ENCODE results near the gene CRAT.

CRAT gene

DNA sequence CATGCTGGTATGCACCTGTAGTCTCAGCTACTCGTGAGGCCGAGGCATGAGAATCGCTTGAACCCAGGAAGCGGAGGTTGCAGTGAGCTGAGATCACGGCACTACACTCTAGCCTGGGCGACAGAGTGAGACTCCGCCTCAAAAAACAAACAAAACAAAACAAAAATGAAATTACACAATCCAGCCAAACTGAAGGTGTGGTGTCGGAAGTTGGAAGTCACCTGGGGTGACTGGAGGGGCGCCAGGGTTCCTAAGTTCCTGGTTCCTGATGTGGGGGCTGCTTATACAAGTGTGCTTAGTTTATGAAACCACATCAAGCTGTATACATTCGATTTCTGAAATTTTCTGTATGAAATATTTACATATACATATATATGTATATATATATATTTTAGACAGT lies 33.4 kb downstream of the CRAT start:
- H3K4me3 ChIP-seq (ENCODE audit: low read depth, low read length), result no peak overlapping the region
- DNase-seq (ENCODE audit: low read depth), result peak; percentile 27
- TF ChIP-seq, protein P1, sequence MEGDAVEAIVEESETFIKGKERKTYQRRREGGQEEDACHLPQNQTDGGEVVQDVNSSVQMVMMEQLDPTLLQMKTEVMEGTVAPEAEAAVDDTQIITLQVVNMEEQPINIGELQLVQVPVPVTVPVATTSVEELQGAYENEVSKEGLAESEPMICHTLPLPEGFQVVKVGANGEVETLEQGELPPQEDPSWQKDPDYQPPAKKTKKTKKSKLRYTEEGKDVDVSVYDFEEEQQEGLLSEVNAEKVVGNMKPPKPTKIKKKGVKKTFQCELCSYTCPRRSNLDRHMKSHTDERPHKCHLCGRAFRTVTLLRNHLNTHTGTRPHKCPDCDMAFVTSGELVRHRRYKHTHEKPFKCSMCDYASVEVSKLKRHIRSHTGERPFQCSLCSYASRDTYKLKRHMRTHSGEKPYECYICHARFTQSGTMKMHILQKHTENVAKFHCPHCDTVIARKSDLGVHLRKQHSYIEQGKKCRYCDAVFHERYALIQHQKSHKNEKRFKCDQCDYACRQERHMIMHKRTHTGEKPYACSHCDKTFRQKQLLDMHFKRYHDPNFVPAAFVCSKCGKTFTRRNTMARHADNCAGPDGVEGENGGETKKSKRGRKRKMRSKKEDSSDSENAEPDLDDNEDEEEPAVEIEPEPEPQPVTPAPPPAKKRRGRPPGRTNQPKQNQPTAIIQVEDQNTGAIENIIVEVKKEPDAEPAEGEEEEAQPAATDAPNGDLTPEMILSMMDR (IDR thresholded peaks at IDR 0.05; ENCODE audit: control insufficient read depth, extremely low read depth, insufficient read depth), result no peak

DNA sequence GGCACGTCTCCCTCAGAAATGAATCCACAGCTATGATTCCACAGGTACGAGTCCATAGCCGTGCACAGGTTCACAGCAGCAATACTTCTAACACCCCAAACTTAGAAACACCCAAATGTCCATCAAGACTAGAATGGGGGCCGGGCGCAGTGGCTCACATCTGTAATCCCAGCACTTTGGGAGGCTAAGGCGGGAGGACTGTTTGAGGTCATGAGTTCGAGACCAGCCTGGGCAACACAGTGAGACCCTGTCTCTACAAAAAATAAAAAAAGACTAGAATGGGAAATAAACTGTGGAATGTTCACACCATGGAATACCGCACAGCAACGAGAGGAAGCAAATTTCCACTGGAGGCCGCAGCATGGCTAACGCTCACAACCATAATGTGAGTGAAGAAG lies 34.0 kb downstream of the CRAT start:
- H3K4me3 ChIP-seq (ENCODE audit: low read depth, low read length), result no peak overlapping the region
- no peak for DNase-seq (ENCODE audit: low read depth)
- TF ChIP-seq, protein P1 (IDR thresholded peaks at IDR 0.05; ENCODE audit: control insufficient read depth, extremely low read depth, insufficient read depth), result no peak

DNA sequence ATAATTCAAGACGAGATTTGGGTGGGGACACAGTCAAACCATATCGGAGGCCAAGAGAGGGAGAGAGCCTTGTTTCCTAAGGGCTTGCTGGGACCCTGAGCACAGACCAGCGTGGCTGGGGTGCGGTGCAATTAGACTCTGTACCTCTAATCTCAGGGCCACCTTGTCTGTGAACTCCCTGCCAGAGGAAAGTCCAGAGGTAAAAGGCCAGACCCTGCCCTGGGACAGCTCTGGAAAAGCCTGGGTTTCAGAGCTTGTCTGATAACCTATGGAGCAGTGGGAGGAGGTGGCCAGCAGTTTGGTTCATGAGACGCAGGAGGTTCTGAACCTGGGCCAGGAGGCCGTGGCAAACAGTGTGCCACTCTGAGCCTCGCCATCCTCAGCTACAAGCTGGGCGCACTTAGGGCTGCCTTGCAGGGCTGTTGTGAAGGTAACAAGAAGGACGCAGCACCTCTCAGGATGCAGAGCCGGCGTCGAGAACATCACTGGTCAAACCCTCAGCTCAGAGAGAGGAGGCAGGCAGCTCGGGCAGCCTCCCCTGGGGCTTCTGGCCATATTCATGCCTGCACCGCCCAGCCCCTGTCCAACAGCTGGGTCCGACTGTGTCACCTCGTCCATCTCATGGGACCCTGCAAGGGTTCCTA lies 34.5 kb downstream of the CRAT start:
- no peak overlapping the region for H3K4me3 ChIP-seq (ENCODE audit: low read depth, low read length)
- DNase-seq (ENCODE audit: low read depth), result no peak
- TF ChIP-seq, protein P1 (IDR thresholded peaks at IDR 0.05; ENCODE audit: control insufficient read depth, extremely low read depth, insufficient read depth), result no peak

DNA sequence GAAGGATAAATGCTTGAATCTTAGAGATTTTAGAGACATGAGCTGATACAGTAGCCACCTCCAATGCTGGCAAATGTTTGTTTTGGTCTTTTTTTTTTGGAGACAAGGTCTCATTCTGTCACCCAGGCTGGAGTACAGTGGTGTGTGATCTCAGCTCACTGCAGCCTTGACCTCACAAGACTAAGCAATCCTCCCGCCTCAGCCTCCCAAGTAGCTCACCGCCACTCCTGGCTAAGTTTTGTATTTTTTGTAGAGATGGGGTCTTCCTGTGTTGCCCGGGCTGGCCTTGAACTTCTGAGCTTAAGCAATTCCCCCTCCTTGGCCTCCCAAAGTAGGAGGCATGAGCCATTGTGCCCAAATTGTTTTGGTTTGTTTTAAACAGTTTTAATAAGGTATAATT lies 36.5 kb downstream of the CRAT start:
- H3K4me3 ChIP-seq (ENCODE audit: low read depth, low read length), result no peak overlapping the region
- no peak for DNase-seq (ENCODE audit: low read depth)
- TF ChIP-seq, protein P1 (IDR thresholded peaks at IDR 0.05; ENCODE audit: control insufficient read depth, extremely low read depth, insufficient read depth), result no peak

DNA sequence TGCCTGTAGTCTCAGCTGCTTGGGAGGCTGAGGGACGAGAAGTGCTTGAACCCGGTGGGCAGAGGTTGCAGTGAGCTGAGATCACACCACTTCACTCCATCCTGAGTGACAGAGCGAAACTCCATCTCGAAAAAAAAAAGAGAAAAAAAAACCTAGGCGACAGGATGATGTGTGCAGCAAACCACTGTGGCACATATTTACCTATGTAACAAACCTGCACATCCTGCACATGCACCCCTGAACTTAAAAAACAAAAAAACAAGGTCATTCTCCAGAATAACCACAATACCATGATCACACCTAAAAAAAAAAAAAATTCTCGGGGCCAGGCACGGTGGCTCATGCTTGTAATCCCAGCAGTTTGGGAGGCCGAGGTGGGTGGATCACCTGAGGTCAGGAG lies 37.2 kb downstream of the CRAT start:
- TF ChIP-seq, protein P1 (IDR thresholded peaks at IDR 0.05; ENCODE audit: control insufficient read depth, extremely low read depth, insufficient read depth), result no peak
- no peak for DNase-seq (ENCODE audit: low read depth)

DNA sequence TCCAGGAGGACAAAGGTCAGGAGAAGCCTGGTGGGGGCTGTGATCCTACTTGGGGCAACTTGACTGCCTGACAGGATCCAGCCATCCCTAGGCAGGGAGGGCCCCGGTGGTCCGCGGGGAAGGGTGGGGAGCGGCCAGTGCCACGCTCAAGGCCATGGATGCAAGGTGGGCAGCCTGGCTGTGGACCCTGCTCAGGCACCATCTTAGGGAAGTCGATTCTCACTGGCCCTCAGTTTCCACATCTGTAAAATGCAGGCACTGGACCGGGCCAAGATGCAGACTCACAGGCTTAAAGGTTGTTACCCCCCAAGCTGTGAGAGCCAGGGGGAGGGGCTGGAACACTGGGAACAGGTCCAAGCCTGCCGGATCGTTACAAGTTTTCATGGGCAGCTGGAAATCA lies 38.4 kb downstream of the CRAT start:
- TF ChIP-seq, protein P1 (IDR thresholded peaks at IDR 0.05; ENCODE audit: control insufficient read depth, extremely low read depth, insufficient read depth), result no peak

More for the DNA sequence above, 37.2 kb downstream of the CRAT start:
- H3K4me3 ChIP-seq (ENCODE audit: low read depth, low read length), result no peak overlapping the region

DNA sequence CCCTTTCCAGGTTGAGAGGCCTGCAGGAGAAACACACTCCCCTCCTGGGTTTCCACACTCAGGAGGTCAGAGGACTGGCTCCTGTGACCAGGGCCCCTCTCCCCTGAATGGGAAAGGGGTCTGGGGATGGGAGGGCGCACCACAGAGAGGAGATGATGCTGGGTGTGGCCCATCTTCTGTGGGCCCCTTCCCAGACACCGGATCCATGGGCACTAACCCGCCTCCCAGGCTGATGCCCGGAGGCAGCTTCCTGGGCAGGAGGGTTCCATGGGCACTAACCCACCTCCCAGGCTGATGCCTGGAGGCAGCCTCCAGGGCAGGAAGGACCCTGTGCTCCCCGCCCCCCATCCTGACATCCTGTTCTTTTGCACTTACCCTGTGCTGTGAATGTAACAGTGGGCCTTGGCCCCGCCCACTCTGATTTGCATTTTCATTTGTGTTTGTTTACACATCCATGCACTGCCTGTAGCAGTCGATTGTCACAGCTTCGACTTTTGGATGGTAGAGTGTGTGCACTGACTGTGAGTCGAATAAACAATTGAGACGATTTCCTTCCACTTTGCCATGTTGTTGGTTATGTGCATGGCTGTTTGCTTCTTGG lies 39.0 kb downstream of the CRAT start:
- H3K4me3 ChIP-seq (ENCODE audit: low read depth, low read length), result no peak overlapping the region
- DNase-seq (ENCODE audit: low read depth), result no peak
- TF ChIP-seq, protein P1 (IDR thresholded peaks at IDR 0.05; ENCODE audit: control insufficient read depth, extremely low read depth, insufficient read depth), result no peak

More for the DNA sequence above, 38.4 kb downstream of the CRAT start:
- no peak overlapping the region for H3K4me3 ChIP-seq (ENCODE audit: low read depth, low read length)
- no peak for DNase-seq (ENCODE audit: low read depth)

All from LNCaP clone FGC (cell line).